MM.1S (cell line): ENCODE results near the gene SLIT3.

Experiments
- DNase-seq: peaks from one replicate; pipeline ENCODE4 v3.0.0-alpha.2; 2015
- H2AFZ ChIP-seq: fragments of 300-600 bp; sonication (generic); 2 replicates; pipeline ENCODE4 v1.6.0; 2016; ENCODE audit warnings: antibody characterized with exemption, low read length
- H3F3A ChIP-seq: fragments of 300-600 bp; sonication (generic); 2 replicates; pipeline ENCODE4 v1.6.1; 2016; ENCODE audit warnings: mild to moderate bottlenecking, antibody characterized with exemption, low read length, moderate library complexity, mixed read lengths; ENCODE audit not compliant: insufficient read depth
- H3K27ac ChIP-seq: fragments of 300-600 bp; sonication (generic); 2 replicates; pipeline ENCODE4 v1.5.1; 2016; ENCODE audit warnings: mild to moderate bottlenecking, low read length
- H3K27me3 ChIP-seq: fragments of 300-600 bp; sonication (generic); replicated peaks from 2 replicates; pipeline ENCODE4 v1.6.0; 2016; ENCODE audit warnings: low read length; ENCODE audit not compliant: insufficient read depth
- H3K36me3 ChIP-seq: fragments of 300-600 bp; sonication (generic); replicated peaks from 2 replicates; pipeline ENCODE4 v1.6.1; 2016; ENCODE audit warnings: mild to moderate bottlenecking, low read length, mixed read lengths; ENCODE audit not compliant: insufficient read depth
- H3K4me1 ChIP-seq: fragments of 300-600 bp; sonication (generic); 2 replicates; pipeline ENCODE4 v1.6.1; 2016; ENCODE audit warnings: low read length, mixed read lengths
- H3K4me2 ChIP-seq: fragments of 300-600 bp; sonication (generic); 2 replicates; pipeline ENCODE4 v1.6.0; 2016; ENCODE audit warnings: low read depth, low read length
- H3K4me3 ChIP-seq: fragments of 300-600 bp; sonication (generic); 2 replicates; pipeline ENCODE4 v1.5.1; 2016; ENCODE audit warnings: low read length, mixed read lengths
- H3K79me2 ChIP-seq: fragments of 300-600 bp; sonication (generic); 2 replicates; pipeline ENCODE4 v1.6.1; 2016; ENCODE audit warnings: mixed run types, low read length, mixed read lengths
- H3K9ac ChIP-seq: fragments of 300-600 bp; sonication (generic); 2 replicates; pipeline ENCODE4 v1.6.1; 2016; ENCODE audit warnings: low read length, mixed read lengths
- H3K9me2 ChIP-seq: fragments of 300-600 bp; sonication (generic); replicated peaks from 2 replicates; pipeline ENCODE4 v1.6.1; 2016; ENCODE audit warnings: mild to moderate bottlenecking, low read length, mixed read lengths; ENCODE audit not compliant: insufficient read depth
- H3K9me3 ChIP-seq: fragments of 300-600 bp; sonication (generic); replicated peaks from 2 replicates; pipeline ENCODE4 v1.6.1; 2016; ENCODE audit warnings: mild to moderate bottlenecking, low read length, mixed read lengths; ENCODE audit not compliant: insufficient read depth
- H4K20me1 ChIP-seq: fragments of 300-600 bp; sonication (generic); 2 replicates; pipeline ENCODE4 v1.6.1; 2016; ENCODE audit warnings: mild to moderate bottlenecking, low read length, moderate library complexity, mixed read lengths; ENCODE audit not compliant: insufficient read depth
- EZH2 ChIP-seq: fragments of 300-600 bp; sonication (generic); optimal IDR thresholded peaks from 2 replicates; pipeline ENCODE3; 2017; ENCODE audit warnings: low read depth, mild to moderate bottlenecking, antibody characterized with exemption, low read length, mixed read lengths
- EZH2phosphoT487 ChIP-seq: fragments of 300-600 bp; sonication (generic); IDR thresholded peaks from 2 replicates; pipeline ENCODE4 v1.6.1; 2018; ENCODE audit warnings: antibody characterized with exemption, low read length
- TF ChIP-seq, protein P1 (sequence below): fragments of 300-600 bp; sonication (generic); IDR thresholded peaks from 2 replicates; pipeline ENCODE4 v1.5.1; 2016; ENCODE audit warnings: antibody characterized with exemption, low read length, mixed read lengths

Gene SLIT3

DNA sequence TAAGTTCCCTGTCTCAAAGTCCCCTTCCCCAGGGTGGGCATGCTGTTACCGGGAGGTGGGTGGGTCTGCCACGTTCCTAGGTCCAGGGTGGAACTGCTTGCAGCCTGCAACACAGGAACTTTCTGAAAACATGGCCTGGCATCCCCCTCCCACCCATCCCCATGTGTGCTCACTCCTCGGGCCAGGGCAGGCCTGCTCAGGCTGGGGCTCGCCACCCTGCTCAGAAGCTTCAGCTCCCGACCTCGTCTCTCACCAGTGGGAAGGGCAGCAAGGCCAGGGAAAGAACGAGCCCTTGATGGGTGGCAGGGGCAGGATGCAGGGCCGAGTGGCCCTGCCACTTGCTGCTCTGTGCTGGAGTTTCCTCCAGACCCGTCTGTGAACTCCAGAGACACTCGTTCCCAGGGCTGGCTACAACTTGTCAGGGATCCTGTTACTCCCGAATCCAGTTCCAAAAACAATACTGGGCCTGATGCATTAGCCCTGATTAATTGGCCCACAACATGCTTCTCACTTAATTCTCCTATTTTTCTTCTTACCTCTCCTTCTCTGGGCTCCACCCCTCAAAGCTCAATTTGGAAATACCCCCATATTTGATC lies 197.3 kb downstream of the SLIT3 start:
- Histone ChIP-seq H4K20me1 (no peaks in the 10 kb centered on the region), H3K79me2 (no peaks in the 10 kb centered on the region), H3K27me3 (no peaks in the 10 kb centered on the region), H3K36me3 (no peaks in the 10 kb centered on the region), H3K4me3 (no peak overlapping the region), H3F3A (no peaks in the 10 kb centered on the region), H3K9me3 (no peaks in the 10 kb centered on the region), H3K4me2 (no peak overlapping the region), H3K9me2 (no peaks in the 10 kb centered on the region), H2AFZ (no peak overlapping the region), H3K9ac (no peak overlapping the region), H3K27ac (no peak overlapping the region), H3K4me1 (no peaks in the 10 kb centered on the region)
- TF ChIP-seq EZH2phosphoT487 (no peak), EZH2 (no peak)
- TF ChIP-seq, protein P1, sequence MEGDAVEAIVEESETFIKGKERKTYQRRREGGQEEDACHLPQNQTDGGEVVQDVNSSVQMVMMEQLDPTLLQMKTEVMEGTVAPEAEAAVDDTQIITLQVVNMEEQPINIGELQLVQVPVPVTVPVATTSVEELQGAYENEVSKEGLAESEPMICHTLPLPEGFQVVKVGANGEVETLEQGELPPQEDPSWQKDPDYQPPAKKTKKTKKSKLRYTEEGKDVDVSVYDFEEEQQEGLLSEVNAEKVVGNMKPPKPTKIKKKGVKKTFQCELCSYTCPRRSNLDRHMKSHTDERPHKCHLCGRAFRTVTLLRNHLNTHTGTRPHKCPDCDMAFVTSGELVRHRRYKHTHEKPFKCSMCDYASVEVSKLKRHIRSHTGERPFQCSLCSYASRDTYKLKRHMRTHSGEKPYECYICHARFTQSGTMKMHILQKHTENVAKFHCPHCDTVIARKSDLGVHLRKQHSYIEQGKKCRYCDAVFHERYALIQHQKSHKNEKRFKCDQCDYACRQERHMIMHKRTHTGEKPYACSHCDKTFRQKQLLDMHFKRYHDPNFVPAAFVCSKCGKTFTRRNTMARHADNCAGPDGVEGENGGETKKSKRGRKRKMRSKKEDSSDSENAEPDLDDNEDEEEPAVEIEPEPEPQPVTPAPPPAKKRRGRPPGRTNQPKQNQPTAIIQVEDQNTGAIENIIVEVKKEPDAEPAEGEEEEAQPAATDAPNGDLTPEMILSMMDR, result no peak
- DNase-seq, result no peak

DNA sequence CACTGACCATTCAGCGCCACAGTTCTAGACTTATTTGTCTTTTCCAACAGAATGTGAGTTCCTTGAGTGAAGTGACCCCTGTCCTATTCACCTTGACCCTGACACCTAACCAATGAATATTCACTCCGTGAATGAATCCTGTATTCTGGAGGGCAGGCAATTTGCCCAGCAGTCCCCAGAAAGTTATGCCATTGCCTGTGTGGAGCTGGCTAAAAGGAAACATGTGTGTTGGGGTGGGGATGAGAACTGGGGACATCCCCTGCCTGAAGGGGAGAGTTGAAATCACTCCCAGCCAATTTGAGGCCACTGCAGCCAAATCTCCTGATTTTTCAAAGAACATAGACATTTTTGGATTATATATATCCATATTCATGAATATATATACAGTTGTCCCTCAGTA lies 199.0 kb downstream of the SLIT3 start:
- Histone ChIP-seq H3K36me3 (no peaks in the 10 kb centered on the region), H3K27me3 (no peaks in the 10 kb centered on the region), H3K4me1 (no peaks in the 10 kb centered on the region), H3F3A (no peaks in the 10 kb centered on the region), H3K27ac (no peak overlapping the region), H3K4me3 (no peak overlapping the region), H3K4me2 (no peak overlapping the region), H3K9me2 (no peaks in the 10 kb centered on the region), H3K9me3 (no peaks in the 10 kb centered on the region), H4K20me1 (no peaks in the 10 kb centered on the region), H3K79me2 (no peaks in the 10 kb centered on the region), H2AFZ (no peak overlapping the region), H3K9ac (no peak overlapping the region)
- TF ChIP-seq EZH2phosphoT487 (no peak), EZH2 (no peak)
- TF ChIP-seq, protein P1, result no peak
- no peak for DNase-seq

DNA sequence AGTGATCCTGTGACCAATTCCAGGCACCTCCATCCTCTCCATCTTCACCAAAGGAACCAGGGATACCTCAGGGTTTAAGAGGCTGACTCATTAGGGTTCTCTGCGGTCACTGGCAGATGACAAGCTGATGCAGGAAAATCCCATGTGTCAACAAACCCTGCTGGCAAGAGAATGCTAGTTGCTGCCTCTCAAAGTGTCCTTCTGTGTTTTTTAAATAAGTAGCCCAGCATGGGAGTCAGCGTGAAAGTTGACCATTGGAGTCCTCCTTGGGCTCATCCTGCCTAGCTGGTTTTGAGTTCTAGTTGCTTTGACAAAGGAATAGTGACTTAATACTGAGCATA lies 200.2 kb downstream of the SLIT3 start:
- Histone ChIP-seq H3K36me3 (no peaks in the 10 kb centered on the region), H3K79me2 (no peaks in the 10 kb centered on the region), H3K9me2 (no peaks in the 10 kb centered on the region), H3K4me1 (no peaks in the 10 kb centered on the region), H2AFZ (no peak overlapping the region), H3K9ac (no peak overlapping the region), H3K4me2 (no peak overlapping the region), H3K9me3 (no peaks in the 10 kb centered on the region), H3K27me3 (no peaks in the 10 kb centered on the region), H3K27ac (no peak overlapping the region), H3F3A (no peaks in the 10 kb centered on the region), H3K4me3 (no peak overlapping the region), H4K20me1 (no peaks in the 10 kb centered on the region)
- DNase-seq, result no peak
- TF ChIP-seq EZH2, result no peak
- TF ChIP-seq, protein P1, result no peak
- no peak for TF ChIP-seq EZH2phosphoT487
